ENCODE data around the gene ARHGAP23.
"Not testable (repeated sequence)": the region's sequence is repeated elsewhere in the genome, so short reads cannot be mapped to it uniquely, and the experiment has no call there.

DNA sequence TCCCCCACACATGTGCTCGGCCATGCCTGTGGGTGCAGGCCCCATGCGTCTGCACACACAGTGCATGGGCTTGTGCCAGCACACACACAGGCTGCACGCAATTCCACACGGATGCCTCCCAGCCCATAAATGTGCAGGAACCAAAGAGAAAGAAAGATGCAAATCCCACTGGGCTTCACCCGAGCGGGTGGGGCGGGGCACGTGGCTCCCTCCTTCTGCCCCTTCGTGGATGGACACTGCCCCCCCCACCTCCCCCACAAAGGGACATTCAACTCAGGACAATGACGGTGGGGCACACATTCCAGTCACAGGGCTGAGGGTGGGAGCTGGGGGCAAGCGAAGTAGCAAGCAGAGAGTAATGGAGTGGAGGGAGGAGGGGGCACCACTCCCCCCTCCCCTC is 102.6 kb downstream of the ARHGAP23 start:
- TF ChIP-seq, protein P1, sequence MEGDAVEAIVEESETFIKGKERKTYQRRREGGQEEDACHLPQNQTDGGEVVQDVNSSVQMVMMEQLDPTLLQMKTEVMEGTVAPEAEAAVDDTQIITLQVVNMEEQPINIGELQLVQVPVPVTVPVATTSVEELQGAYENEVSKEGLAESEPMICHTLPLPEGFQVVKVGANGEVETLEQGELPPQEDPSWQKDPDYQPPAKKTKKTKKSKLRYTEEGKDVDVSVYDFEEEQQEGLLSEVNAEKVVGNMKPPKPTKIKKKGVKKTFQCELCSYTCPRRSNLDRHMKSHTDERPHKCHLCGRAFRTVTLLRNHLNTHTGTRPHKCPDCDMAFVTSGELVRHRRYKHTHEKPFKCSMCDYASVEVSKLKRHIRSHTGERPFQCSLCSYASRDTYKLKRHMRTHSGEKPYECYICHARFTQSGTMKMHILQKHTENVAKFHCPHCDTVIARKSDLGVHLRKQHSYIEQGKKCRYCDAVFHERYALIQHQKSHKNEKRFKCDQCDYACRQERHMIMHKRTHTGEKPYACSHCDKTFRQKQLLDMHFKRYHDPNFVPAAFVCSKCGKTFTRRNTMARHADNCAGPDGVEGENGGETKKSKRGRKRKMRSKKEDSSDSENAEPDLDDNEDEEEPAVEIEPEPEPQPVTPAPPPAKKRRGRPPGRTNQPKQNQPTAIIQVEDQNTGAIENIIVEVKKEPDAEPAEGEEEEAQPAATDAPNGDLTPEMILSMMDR (conservative IDR thresholded peaks at IDR 0.05; ENCODE audit: low read depth, low read length) = not testable (repeated sequence)
- not testable (repeated sequence) for TF ChIP-seq EZH2 (IDR thresholded peaks at IDR 0.05; ENCODE audit: borderline replicate concordance, low read depth, low read length, poor library complexity, severe bottlenecking)

Measured in A673 (cell line).